NK-92 treated with Interleukin-12 subunit alpha and Interleukin-12 subunit beta, amount 100 ng/mL, for 24 hours (cell line): ENCODE data around the gene FIZ1.
"Not testable (repeated sequence)": the region's sequence is repeated elsewhere in the genome, so short reads cannot be mapped to it uniquely, and the experiment has no call there.

Experiments used
- DNase-seq: peaks from one replicate; lab custom pipeline; 2025; lab: John Stamatoyannopoulos, UW

FIZ1 gene

GRCh38 chr19:55569477-55569876 lies 29.8 kb downstream of the FIZ1 start:
- DNase-seq: not testable (repeated sequence)

- DNase-seq: no peak
Observed at GRCh38 chr19:55567708-55568328, 31.5 kb downstream of the FIZ1 start.

GRCh38 chr19:55566823-55567222 lies 32.5 kb downstream of the FIZ1 start:
- DNase-seq: no peak

- no peak for DNase-seq
Observed at GRCh38 chr19:55563261-55563690, 36.0 kb downstream of the FIZ1 start.

GRCh38 chr19:55559684-55560083 lies 39.6 kb downstream of the FIZ1 start:
- DNase-seq: no peak

- no peak for DNase-seq
Observed at GRCh38 chr19:55554741-55555152, 44.6 kb downstream of the FIZ1 start.

- no peak for DNase-seq
Observed at GRCh38 chr19:55554302-55554701, 45.0 kb downstream of the FIZ1 start.

- no peak for DNase-seq
Observed at GRCh38 chr19:55553217-55554182, 45.8 kb downstream of the FIZ1 start.

- no peak for DNase-seq
Observed at GRCh38 chr19:55552620-55553019, 46.7 kb downstream of the FIZ1 start.

GRCh38 chr19:55552206-55552605 lies 47.1 kb downstream of the FIZ1 start:
- DNase-seq: no peak

- DNase-seq: no peak
Observed at GRCh38 chr19:55550321-55550650, 49.0 kb downstream of the FIZ1 start.

GRCh38 chr19:55549500-55550320 lies 49.6 kb downstream of the FIZ1 start:
- no peak for DNase-seq

- DNase-seq: no peak
Observed at GRCh38 chr19:55546822-55547614, 52.3 kb downstream of the FIZ1 start.

- DNase-seq: no peak
Observed at GRCh38 chr19:55546011-55546410, 53.3 kb downstream of the FIZ1 start.

GRCh38 chr19:55545443-55545842 lies 53.9 kb downstream of the FIZ1 start, which contains the start of gene SBK3:
TSS of gene SBK3 (minus strand) at chr19:55545543. CDS start at chr19:55545543, 0 bp downstream.
- DNase-seq: no peak

GRCh38 chr19:55544776-55545439 lies 54.4 kb downstream of the FIZ1 start:
- no peak for DNase-seq

GRCh38 chr19:55544014-55544413 lies 55.3 kb downstream of the FIZ1 start:
- no peak for DNase-seq

GRCh38 chr19:55543567-55543966 lies 55.8 kb downstream of the FIZ1 start:
- DNase-seq: no peak

GRCh38 chr19:55542292-55542855 lies 56.9 kb downstream of the FIZ1 start:
- no peak for DNase-seq
